Measurements from ENCODE around the gene TXNL4A.
"Not testable (repeated sequence)": the region's sequence is repeated elsewhere in the genome, so short reads cannot be mapped to it uniquely, and the experiment has no call there.

The TXNL4A gene

GRCh38 chr18:79963658-79964329, 24.6 kb downstream of the TXNL4A start:
- no peak for DNase-seq (ENCODE audit: low read depth)
- peak overlapping the region; percentile 64 for H3K4me3 ChIP-seq (ENCODE audit: low read depth, low read length)
- TF ChIP-seq CTCF (conservative IDR thresholded peaks at IDR 0.05; ENCODE audit: low read depth, low read length), result no peak

DNA sequence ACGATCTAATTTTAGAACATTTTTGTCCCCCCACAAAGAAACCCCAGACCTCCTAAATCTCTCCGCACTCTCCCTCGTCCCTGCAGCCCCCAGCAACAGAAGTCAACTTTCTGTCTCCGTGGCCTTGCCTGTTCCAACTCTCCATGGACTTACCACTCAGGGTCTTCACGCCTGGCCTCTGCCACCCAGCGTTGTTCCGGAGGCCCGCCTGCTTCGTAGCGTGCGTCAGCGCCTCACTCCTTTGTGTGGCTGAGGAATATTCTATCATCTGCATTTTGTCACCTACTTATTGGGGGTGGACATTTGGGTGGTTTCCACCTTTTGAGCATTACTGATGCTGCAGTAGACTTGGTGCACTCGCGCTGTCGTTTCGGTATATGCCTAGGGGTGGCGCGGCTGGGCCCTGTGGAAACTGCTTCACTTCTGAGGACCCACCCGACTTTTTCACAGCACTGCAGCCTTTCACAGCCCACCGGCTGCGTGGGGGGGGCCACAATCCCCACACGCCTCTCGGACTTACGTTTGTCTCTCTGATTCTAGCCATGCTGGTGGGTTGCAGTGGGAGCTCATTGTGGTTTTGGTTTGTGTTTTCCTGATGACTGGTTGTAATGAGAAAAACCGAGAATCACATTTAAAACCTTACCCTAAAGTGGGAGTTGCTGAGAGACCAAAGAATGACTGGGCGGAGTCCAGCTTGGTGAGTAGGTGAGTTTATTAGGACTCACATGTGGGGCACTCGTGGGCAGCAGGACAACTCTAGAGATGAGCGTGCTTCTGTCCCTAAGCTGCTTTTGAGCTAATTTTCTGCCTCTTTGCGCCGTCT, 25.3 kb downstream of the TXNL4A start:
- no peak for DNase-seq (ENCODE audit: low read depth)
- no peak for TF ChIP-seq CTCF (conservative IDR thresholded peaks at IDR 0.05; ENCODE audit: low read depth, low read length)
- H3K4me3 ChIP-seq (ENCODE audit: low read depth, low read length), result no peak overlapping the region

DNA sequence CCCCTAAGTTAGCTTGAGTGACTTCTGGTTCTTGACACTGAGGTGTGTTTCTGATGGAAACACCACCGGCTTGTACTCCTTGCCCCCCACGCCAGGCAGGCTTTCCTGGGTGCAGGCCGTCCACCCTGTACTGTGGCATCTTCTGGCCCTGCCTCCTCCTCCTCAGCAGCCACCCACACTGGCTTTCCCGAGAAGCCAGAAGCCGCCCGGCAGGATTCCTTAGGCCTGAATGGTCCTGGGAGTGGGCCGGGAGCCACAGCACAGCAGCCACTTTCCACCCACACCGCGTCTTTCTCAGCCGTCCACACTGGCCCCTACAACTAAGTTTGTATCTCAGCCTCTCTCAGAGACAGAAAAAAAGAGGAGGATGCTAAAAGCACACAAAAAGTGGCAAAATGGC, 26.1 kb downstream of the TXNL4A start:
- H3K4me3 ChIP-seq (ENCODE audit: low read depth, low read length), result no peak overlapping the region
- no peak for DNase-seq (ENCODE audit: low read depth)
- TF ChIP-seq CTCF (conservative IDR thresholded peaks at IDR 0.05; ENCODE audit: low read depth, low read length), result no peak

DNA sequence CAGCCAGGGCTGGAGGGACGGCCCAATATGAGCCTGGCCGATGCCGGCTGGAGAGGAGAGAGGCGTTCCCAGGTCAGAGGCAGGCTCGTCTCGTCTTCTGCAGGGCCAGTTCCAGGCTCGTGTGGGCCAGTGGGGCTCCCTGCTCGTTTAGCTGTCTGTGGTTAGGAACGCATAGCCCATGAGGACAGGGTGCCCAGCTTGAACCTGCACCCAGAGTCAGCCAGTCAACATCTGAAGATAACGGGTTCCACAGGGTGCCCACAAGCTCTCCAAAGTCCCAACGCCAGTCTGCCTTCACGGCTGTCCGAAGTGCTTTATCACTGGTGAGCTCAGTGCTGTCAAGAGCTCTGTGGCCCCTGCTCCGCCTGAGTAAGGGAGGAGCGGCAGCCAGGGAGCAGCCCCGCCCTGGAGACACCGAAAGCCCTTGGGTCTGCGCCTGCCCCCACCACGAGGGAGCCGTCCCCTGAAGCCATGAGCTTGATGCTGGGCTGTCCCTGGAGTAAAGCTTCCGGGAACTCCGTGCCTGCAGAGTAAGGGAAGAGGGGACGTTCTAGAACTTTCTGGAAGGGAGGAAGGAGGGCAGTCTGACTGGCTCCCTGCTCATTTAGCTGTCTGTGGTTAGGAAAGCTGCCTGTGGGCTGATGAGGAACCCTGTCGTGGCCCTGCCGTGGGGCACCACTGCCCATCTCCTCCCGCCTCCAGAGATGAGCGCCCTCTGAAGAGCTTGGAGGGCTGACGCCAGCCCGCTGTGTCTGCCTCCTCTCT, 26.7 kb downstream of the TXNL4A start:
- DNase-seq (ENCODE audit: low read depth), result no peak
- H3K4me3 ChIP-seq (ENCODE audit: low read depth, low read length), result no peak overlapping the region
- no peak for TF ChIP-seq CTCF (conservative IDR thresholded peaks at IDR 0.05; ENCODE audit: low read depth, low read length)

DNA sequence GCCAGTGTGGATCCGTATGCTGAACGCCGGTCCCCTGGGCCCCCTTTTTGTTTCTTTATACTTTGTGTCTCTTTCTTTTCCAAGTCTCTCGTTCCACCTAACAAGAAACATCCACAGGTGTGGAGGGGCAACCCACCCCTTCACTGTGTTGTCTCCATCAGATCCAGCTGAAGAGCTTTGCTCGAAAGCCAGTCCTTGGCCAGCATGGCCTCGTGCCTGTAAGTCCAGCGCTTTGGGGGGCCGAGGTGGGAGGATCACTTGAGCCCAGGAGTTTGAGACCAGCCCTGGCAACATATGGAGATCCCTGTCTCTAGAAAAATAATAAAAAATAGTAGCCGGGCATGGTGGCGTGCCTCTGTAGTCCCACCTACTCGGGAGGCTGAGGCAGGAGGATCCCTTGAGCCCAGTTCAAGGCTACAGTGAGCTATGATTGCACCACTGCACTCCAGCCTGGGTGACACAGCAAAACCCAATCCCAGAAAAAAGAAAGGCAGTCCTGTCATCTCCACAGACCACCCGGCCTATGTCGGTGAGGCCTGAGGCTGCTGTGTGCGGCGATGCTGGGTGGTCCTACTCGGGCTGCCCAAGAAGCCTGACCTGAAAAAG, 27.3 kb downstream of the TXNL4A start:
- no peak for TF ChIP-seq CTCF (conservative IDR thresholded peaks at IDR 0.05; ENCODE audit: low read depth, low read length)
- DNase-seq (ENCODE audit: low read depth), result no peak
- no peak overlapping the region for H3K4me3 ChIP-seq (ENCODE audit: low read depth, low read length)

- peak; percentile 24 for TF ChIP-seq CTCF (conservative IDR thresholded peaks at IDR 0.05; ENCODE audit: low read depth, low read length)
- DNase-seq (ENCODE audit: low read depth), result peak; percentile 57
- not testable (repeated sequence) for H3K4me3 ChIP-seq (ENCODE audit: low read depth, low read length)
Observed at GRCh38 chr18:79960161-79960801, 28.1 kb downstream of the TXNL4A start.

Measured in choroid plexus epithelial cell (primary cell).